Pancreas (tissue), 10 donors: ENCODE data around the gene DOK4. TPM values are rescaled to one million over a fixed set of nuclear protein-coding genes. Genes with fewer than 3 reads are reported as not detected.

Experiments
- ATAC-seq, 4 donors: fragments of 200-7000 bp; cut with Tn5 transposase; one replicate each; pipeline versions ENCODE4 v1.8.0 to v1.9.1; 2020; ENCODE audit warnings: mild to moderate bottlenecking in 4 of 4, moderate library complexity in 4 of 4
- DNase-seq, 6 donors: peaks; one replicate each; pipeline ENCODE4 v3.0.0-alpha.2; 2020
- FAIRE-seq: peaks from 2 replicates; lab custom pipeline; 2012; peaks lifted over from hg19 to GRCh38; lab: Jason Lieb, UNC
- H3K27ac ChIP-seq, 4 donors: fragments of 200-600 bp; sonication (generic); 1 replicate in 3 of 4; 2 replicates in 1 of 4; pipeline versions ENCODE4 v1.5.0 to v1.8.0; 2020
- H3K27me3 ChIP-seq, 4 donors: fragments of 200-600 bp; one replicate each; pipeline ENCODE4 v1.8.0; 2021
- H3K36me3 ChIP-seq, 3 donors: fragments of 200-600 bp; sonication (generic) in 1 of 3; one replicate each; pipeline versions ENCODE4 v1.5.0 to v1.8.0; 2020 to 2021
- H3K4me1 ChIP-seq, 3 donors: fragments of 200-600 bp; one replicate each; pipeline ENCODE4 v1.8.0; 2021
- H3K4me3 ChIP-seq, 4 donors: fragments of 200-600 bp; sonication (generic) in 2 of 4; one replicate each; pipeline versions ENCODE4 v1.5.0 to v1.8.0; 2020 to 2021
- H3K9me3 ChIP-seq, 4 donors: fragments of 200-600 bp; one replicate each; pipeline ENCODE4 v1.8.0; 2021
- CTCF ChIP-seq, 4 donors: fragments of 200-600 bp; sonication (generic) in 3 of 4; IDR thresholded peaks; one replicate each; pipeline versions ENCODE4 v1.5.0 to v1.8.0; 2021; ENCODE audit warnings: antibody characterized with exemption in 4 of 4
- WGBS, 2 donors: extraction: QIAGEN DNeasy Blood & Tissue Kit; methylation state at CpG; one replicate each; pipeline ENCODE4 v1.1.7; 2013; 5-methylcytosine and 5-hydroxymethylcytosine counted together
- intact Hi-C, 3 donors: fragments of 100-400 bp; cut with DNase I; formaldehyde crosslinking; loops; one replicate each; pipeline versions ENCODE4 v1.11.1 to v1.14.2; 2022
- polyA plus RNA-seq, 2 donors: library from polyadenylated mRNA; stranded (reverse); fragments of 200-250 nt; gene quantifications; one replicate each; pipeline ENCODE4 v1.2.3, GENCODE V29; 2013
- total RNA-seq, 6 donors: library from RNA; stranded (reverse); fragmentation: NEBNext Ultra II Directional in 4 of 6; extraction: Animal tissue kit (Norgen Biotek cat#: 25700) in 4 of 6; gene quantifications; one replicate each; pipeline versions ENCODE4 v1.2.1 to v1.2.4, GENCODE V29; 2021 to 2023
- donor health status: healthy with polysubstance abuse.
- donor health status: DM: no; HTN: no; CAD: no; lungs with moderate emphysema.
- donor health status: DM: no; HTN: no; CAD: no.
- donor health status: control.
- donor health status: control.
- donor health status: Bipolar disorder and iron deficiency.
- donor health status: DM: yes; HTN: yes; CAD: no.
- donor health status: DM: no; HTN: no; CAD: no.
- donor health status: DM: no; HTN: no; CAD: no.
- donor health status: DM: yes; HTN: yes; CAD: no.

Gene DOK4
- total and polyA plus RNA-seq, 8 donors: 9.2 to 26.4 (median 15.5) TPM

- Histone ChIP-seq H3K27me3 (no peaks in the 10 kb centered on the region), H3K4me3 (no peak overlapping the region), H3K4me1 (no peaks in the 10 kb centered on the region), H3K36me3 (no peaks in the 10 kb centered on the region), H3K9me3 (no peaks in the 10 kb centered on the region), H3K27ac (no peak overlapping the region)
- 79 to 85% methylated on average over 14 of the region's 14 CpGs for WGBS, 2 donors
- TF ChIP-seq CTCF (IDR thresholded peaks at IDR 0.05): no peak
- ATAC-seq (no peak), DNase-seq (no peak), FAIRE-seq (no peak)
- intact Hi-C loops: loop anchor here in 2 of 3 donors (10.0 kb wide), 2 partner anchors 89 to 209 kb away; no protein-coding TSS in a partner anchor
Measured at GRCh38 chr16:57513371-57514102, 27.2 kb upstream of the DOK4 start.

GRCh38 chr16:57512296-57513001, 26.2 kb upstream of the DOK4 start:
- H3K4me3 ChIP-seq: no peak overlapping the region
- 93 to 95% methylated on average over 23 of the region's 23 CpGs for WGBS, 2 donors
- no peak for DNase-seq
- no peak for TF ChIP-seq CTCF (IDR thresholded peaks at IDR 0.05)
- H3K27me3 ChIP-seq: no peaks in the 10 kb centered on the region
- no peak for ATAC-seq
- H3K27ac ChIP-seq: no peak overlapping the region
- no peaks in the 10 kb centered on the region for H3K9me3 ChIP-seq
- intact Hi-C loops: loop anchor here in 2 of 3 donors (10.0 kb wide), 2 partner anchors 88 to 208 kb away; no protein-coding TSS in a partner anchor
- FAIRE-seq: no peak
- no peaks in the 10 kb centered on the region for H3K36me3 ChIP-seq
- no peaks in the 10 kb centered on the region for H3K4me1 ChIP-seq

DNA sequence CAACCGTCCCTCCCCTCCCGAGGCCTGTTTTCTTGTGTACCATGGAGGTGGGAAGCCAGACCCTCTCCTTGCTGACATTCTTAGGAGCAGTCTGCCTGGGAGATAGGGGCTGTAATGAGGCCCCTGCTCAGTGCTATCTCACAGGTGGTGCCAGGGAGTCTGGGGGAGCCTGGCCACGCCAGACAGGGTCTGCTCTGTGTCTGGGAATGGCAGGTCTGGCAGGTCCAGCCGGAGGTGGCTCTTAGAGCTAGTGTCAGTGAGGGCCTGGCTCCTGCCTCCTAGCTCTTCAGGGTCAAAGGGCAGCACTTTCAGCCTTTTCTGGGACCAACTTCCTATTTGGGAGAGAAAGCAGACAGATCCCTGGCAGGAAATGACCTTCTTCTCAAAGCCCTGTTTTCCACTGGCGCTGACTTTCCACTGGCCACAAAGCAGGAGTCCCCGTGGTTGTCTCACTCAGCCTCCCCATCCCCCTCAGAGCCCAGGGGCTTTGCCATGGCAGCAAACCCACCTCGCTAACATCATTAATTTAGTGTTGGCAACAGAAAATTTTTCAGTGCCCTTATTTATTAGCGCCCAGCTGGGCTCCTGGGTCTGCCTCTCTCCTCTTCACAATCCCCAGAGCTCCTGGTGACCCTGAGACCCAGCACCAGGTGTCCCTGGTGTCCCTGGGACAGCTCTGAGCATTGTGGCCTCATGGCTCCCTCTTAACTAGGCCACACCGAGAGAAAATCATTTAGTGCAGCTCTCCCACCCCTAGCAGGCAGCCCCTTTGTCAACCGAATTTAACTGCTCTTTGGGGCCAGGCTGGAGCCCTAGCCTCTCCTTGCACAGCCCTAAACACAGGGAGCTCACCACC, 24.0 kb upstream of the DOK4 start:
- FAIRE-seq: no peak
- Histone ChIP-seq H3K4me1 (no peaks in the 10 kb centered on the region), H3K27me3 (no peaks in the 10 kb centered on the region), H3K4me3 (no peak overlapping the region), H3K9me3 (no peaks in the 10 kb centered on the region), H3K36me3 (no peaks in the 10 kb centered on the region), H3K27ac (no peak overlapping the region)
- no peak for TF ChIP-seq CTCF (IDR thresholded peaks at IDR 0.05)
- ATAC-seq: no peak
- intact Hi-C loops: loop anchor here in 2 of 3 donors (10.0 kb wide), 2 partner anchors 85 to 205 kb away; no protein-coding TSS in a partner anchor
- no peak for DNase-seq
- WGBS, 2 donors: 55 to 65% methylated on average over 10 of the region's 10 CpGs

DNA sequence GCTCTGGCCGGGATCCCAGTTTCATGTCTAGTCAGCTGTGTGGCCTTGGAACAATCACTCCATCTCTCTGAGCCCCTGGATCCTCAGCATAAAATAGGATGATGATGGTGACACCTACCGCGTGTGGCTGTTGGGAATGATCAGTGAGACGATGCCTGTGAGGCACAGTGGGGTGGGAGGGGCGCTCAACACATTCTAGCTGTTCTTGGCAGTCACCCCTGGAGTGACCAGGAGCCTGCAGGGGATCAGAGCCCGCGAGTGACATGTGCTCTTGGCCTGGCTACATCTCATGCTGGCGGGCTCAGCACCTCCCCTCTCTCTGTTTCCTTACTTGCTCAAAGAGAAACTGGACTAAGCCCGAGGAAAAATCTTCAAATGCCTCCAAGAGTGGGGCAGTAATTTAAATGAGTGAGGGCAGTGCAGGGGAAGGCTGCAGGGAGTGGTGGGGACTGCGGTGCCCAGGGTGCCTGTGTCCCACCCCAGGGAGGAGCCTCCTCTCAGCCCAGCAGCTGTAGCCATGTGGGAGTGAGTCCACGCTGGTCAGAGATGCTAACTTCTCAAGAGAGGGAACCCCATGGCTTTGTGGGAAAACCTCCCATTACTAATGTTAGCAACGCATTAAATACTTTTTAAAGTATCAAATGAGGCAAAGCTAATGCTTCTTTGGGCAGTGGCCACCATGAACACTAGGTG, 23.1 kb upstream of the DOK4 start:
- no peaks in the 10 kb centered on the region for H3K27me3 ChIP-seq
- no peak for TF ChIP-seq CTCF (IDR thresholded peaks at IDR 0.05)
- H3K27ac ChIP-seq: no peak overlapping the region
- ATAC-seq (no peak), FAIRE-seq (no peak), DNase-seq (no peak)
- no peak overlapping the region for H3K4me3 ChIP-seq
- intact Hi-C loops: no loop called here
- H3K9me3 ChIP-seq: no peaks in the 10 kb centered on the region
- no peaks in the 10 kb centered on the region for H3K4me1 ChIP-seq
- H3K36me3 ChIP-seq: no peaks in the 10 kb centered on the region
- WGBS, 2 donors: 58 to 75% methylated on average over 12 of the region's 12 CpGs
